H9 (cell line): ENCODE measurements around the gene WBP2. TPM values are rescaled to one million over a fixed set of nuclear protein-coding genes. Genes with fewer than 3 reads are reported as not detected.

ENCODE experiments used
- DNase-seq: peaks from one replicate; pipeline ENCODE4 v3.0.0-alpha.2; 2017
- H2AFZ ChIP-seq: one replicate; pipeline ENCODE4 v1.6.1; 2013; ENCODE audit warnings: mild to moderate bottlenecking, low read length, control low read depth, moderate library complexity
- H2AK5ac ChIP-seq: 2 replicates; pipeline ENCODE4 v1.6.1; 2013; ENCODE audit warnings: low read length, control low read depth, mixed read lengths; ENCODE audit not compliant: insufficient read length
- H2BK120ac ChIP-seq: one replicate; pipeline ENCODE4 v1.6.1; 2013; ENCODE audit warnings: low read depth, mild to moderate bottlenecking, low read length, control low read depth, inconsistent platforms; ENCODE audit not compliant: poor library complexity, severe bottlenecking
- H2BK12ac ChIP-seq: 2 replicates; pipeline ENCODE4 v1.6.1; 2013; ENCODE audit warnings: low read length, control low read depth, mixed read lengths, low read depth; ENCODE audit not compliant: insufficient read length
- H2BK15ac ChIP-seq: 2 replicates; pipeline ENCODE4 v1.6.1; 2013; ENCODE audit warnings: low read depth, low read length, control low read depth
- H2BK20ac ChIP-seq: one replicate; pipeline ENCODE4 v1.6.1; 2013; ENCODE audit warnings: low read depth, mild to moderate bottlenecking, low read length, control low read depth, inconsistent platforms; ENCODE audit not compliant: poor library complexity, severe bottlenecking
- H2BK5ac ChIP-seq: 2 replicates; pipeline ENCODE4 v1.6.1; 2013; ENCODE audit warnings: low read length, control low read depth, mixed read lengths; ENCODE audit not compliant: insufficient read length
- H3K14ac ChIP-seq: 2 replicates; pipeline ENCODE4 v1.6.1; 2013; ENCODE audit warnings: low read length, control low read depth; ENCODE audit not compliant: insufficient read depth
- H3K18ac ChIP-seq: 2 replicates; pipeline ENCODE4 v1.6.1; 2013; ENCODE audit warnings: low read depth, mild to moderate bottlenecking, mixed read lengths, low read length, control low read depth; ENCODE audit not compliant: insufficient read length
- H3K23ac ChIP-seq: 2 replicates; pipeline ENCODE4 v1.6.1; 2013; ENCODE audit warnings: low read length, control low read depth, mixed read lengths, low read depth; ENCODE audit not compliant: insufficient read length
- H3K23me2 ChIP-seq: 2 replicates; pipeline ENCODE4 v1.6.1; 2013; ENCODE audit warnings: low read depth, mild to moderate bottlenecking, mixed read lengths, low read length, control low read depth; ENCODE audit not compliant: insufficient read length, poor library complexity, severe bottlenecking
- H3K27ac ChIP-seq: 2 replicates; pipeline ENCODE4 v1.5.1; 2013; ENCODE audit warnings: low read length, control low read depth, mixed read lengths, low read depth; ENCODE audit not compliant: insufficient read length
- H3K27me3 ChIP-seq: 2 replicates; pipeline ENCODE4 v1.6.1; 2013; ENCODE audit warnings: low read length, control low read depth, inconsistent platforms; ENCODE audit not compliant: insufficient read depth
- H3K4ac ChIP-seq: 2 replicates; pipeline ENCODE4 v1.6.1; 2013; ENCODE audit warnings: low read depth, mild to moderate bottlenecking, control low read depth, inconsistent platforms, low read length, moderate library complexity
- H3K4me1 ChIP-seq: 2 replicates; pipeline ENCODE4 v1.6.1; 2013; ENCODE audit warnings: low read length, control low read depth, inconsistent platforms; ENCODE audit not compliant: insufficient read depth
- H3K4me2 ChIP-seq: 2 replicates; pipeline ENCODE4 v1.6.1; 2013; ENCODE audit warnings: low read length, control low read depth, mixed read lengths; ENCODE audit not compliant: insufficient read length, insufficient read depth
- H3K56ac ChIP-seq: 2 replicates; pipeline ENCODE4 v1.6.1; 2013; ENCODE audit warnings: low read depth, mild to moderate bottlenecking, mixed read lengths, low read length, control low read depth; ENCODE audit not compliant: insufficient read length
- H3K79me1 ChIP-seq: 2 replicates; pipeline ENCODE4 v1.6.1; 2013; ENCODE audit warnings: low read depth, mild to moderate bottlenecking, moderate library complexity, low read length, control low read depth, inconsistent platforms; ENCODE audit not compliant: insufficient read depth, poor library complexity, severe bottlenecking
- H3K79me2 ChIP-seq: 2 replicates; pipeline ENCODE4 v1.6.1; 2013; ENCODE audit warnings: low read length, control low read depth, inconsistent platforms; ENCODE audit not compliant: insufficient read depth
- H3K9ac ChIP-seq: 2 replicates; pipeline ENCODE4 v1.6.1; 2013; ENCODE audit warnings: low read length, control low read depth, mixed read lengths; ENCODE audit not compliant: insufficient read length; ENCODE audit errors: extremely low read depth
- H3K9me3 ChIP-seq: one replicate; pipeline ENCODE4 v1.6.1; 2013; ENCODE audit warnings: low read depth, low read length, inconsistent platforms; ENCODE audit not compliant: control insufficient read depth
- H3T11ph ChIP-seq: one replicate; pipeline ENCODE4 v1.6.1; 2013; ENCODE audit warnings: mild to moderate bottlenecking, low read length, control low read depth, inconsistent platforms
- H4K20me1 ChIP-seq: one replicate; pipeline ENCODE4 v1.6.1; 2013; ENCODE audit not compliant: control insufficient read depth, insufficient read length, insufficient read depth
- H4K5ac ChIP-seq: 2 replicates; pipeline ENCODE4 v1.6.1; 2013; ENCODE audit warnings: low read depth, mild to moderate bottlenecking, mixed read lengths, low read length, control low read depth; ENCODE audit not compliant: insufficient read length
- H4K8ac ChIP-seq: replicated peaks from 2 replicates; pipeline ENCODE4 v1.6.1; 2013; ENCODE audit warnings: low read length, control low read depth, mixed read lengths, low read depth; ENCODE audit not compliant: insufficient read length
- H4K91ac ChIP-seq: 2 replicates; pipeline ENCODE4 v1.6.1; 2013; ENCODE audit warnings: low read depth, mild to moderate bottlenecking, moderate library complexity, mixed read lengths, low read length, control low read depth; ENCODE audit not compliant: insufficient read length
- H3K27ac Mint-ChIP-seq, 3 experiments: 2 replicates in 2 of 3; 3 replicates in 1 of 3; pipeline ENCODE4 v1.8.0; 2020 to 2021; ENCODE audit warnings: mixed read lengths in 3 of 3, mild to moderate bottlenecking in 1 of 3, moderate library complexity in 1 of 3
- H3K27me3 Mint-ChIP-seq: 2 replicates; pipeline ENCODE4 v1.8.0; 2021; ENCODE audit warnings: low read depth, mild to moderate bottlenecking, moderate library complexity, mixed read lengths
- H3K36me3 Mint-ChIP-seq, 3 experiments: 2 replicates in 2 of 3; 3 replicates in 1 of 3; pipeline ENCODE4 v1.8.0; 2020 to 2021; ENCODE audit warnings: low read depth in 3 of 3, mixed read lengths in 3 of 3; ENCODE audit not compliant: insufficient read depth in 1 of 3
- H3K4me1 Mint-ChIP-seq, 2 experiments: 2 replicates each; pipeline ENCODE4 v1.8.0; 2020; ENCODE audit warnings: mixed read lengths in 2 of 2
- H3K4me3 Mint-ChIP-seq, 2 experiments: 2 replicates in 1 of 2; 3 replicates in 1 of 2; pipeline ENCODE4 v1.8.0; 2020 to 2021; ENCODE audit warnings: mild to moderate bottlenecking in 2 of 2, mixed read lengths in 2 of 2, moderate library complexity in 1 of 2
- H3K9me3 Mint-ChIP-seq, 2 experiments: 2 replicates in 1 of 2; 3 replicates in 1 of 2; pipeline ENCODE4 v1.8.0; 2020; ENCODE audit warnings: mild to moderate bottlenecking in 2 of 2, mixed read lengths in 2 of 2, moderate library complexity in 1 of 2
- CTCF ChIP-seq: fragments of 200-600 bp; sonication (generic); conservative IDR thresholded peaks from 3 replicates; pipeline ENCODE4 v1.8.0; 2021; ENCODE audit warnings: antibody characterized with exemption, mild to moderate bottlenecking
- WGBS: extraction: QIAGEN DNeasy Blood & Tissue Kit; methylation state at CpG from one replicate; pipeline ENCODE4 v1.1.7; 2013; ENCODE audit warnings: missing lambda C conversion rate, low lambda C conversion rate, mixed read lengths; ENCODE audit not compliant: insufficient read length; ENCODE audit errors: extremely low coverage; 5-methylcytosine and 5-hydroxymethylcytosine counted together
- total RNA-seq: library from RNA; stranded (reverse); gene quantifications from 2 replicates; pipeline ENCODE4 v1.2.1, GENCODE V29; 2021

The WBP2 gene
- total RNA-seq, 1 experiment from 2014 or later, result 63.2 TPM

- Histone ChIP-seq H3K27me3 (no peaks in the 10 kb centered on the region), H2AFZ (no peak overlapping the region), H2BK15ac (no peak overlapping the region), H2AK5ac (no peak overlapping the region), H3K27ac (no peak overlapping the region), H3K79me2 (no peaks in the 10 kb centered on the region), H3K9me3 (no peaks in the 10 kb centered on the region), H2BK5ac (no peak overlapping the region), H4K5ac (no peak overlapping the region), H4K91ac (no peak overlapping the region), H3K4ac (no peak overlapping the region), H3K56ac (no peak overlapping the region), H2BK12ac (no peak overlapping the region), H3K4me1 (no peaks in the 10 kb centered on the region), H3K9ac (no peak overlapping the region), H3K18ac (no peak overlapping the region), H3K23me2 (no peaks in the 10 kb centered on the region), H2BK20ac (no peak overlapping the region), H3K79me1 (no peaks in the 10 kb centered on the region), H2BK120ac (no peak overlapping the region), H3K23ac (no peak overlapping the region), H4K20me1 (no peaks in the 10 kb centered on the region), H4K8ac (no peak overlapping the region), H3K4me2 (no peak overlapping the region), H3K14ac (no peak overlapping the region), H3T11ph (no peak overlapping the region)
- Mint-ChIP-seq H3K4me3 (no peak overlapping the region), H3K27ac (no peak overlapping the region), H3K27me3 (no peaks in the 10 kb centered on the region), H3K36me3 (peaks cover 20 to 72% (median 71%) of the 10 kb centered on the region in 3 experiments), H3K9me3 (no peaks in the 10 kb centered on the region; a peak in 1 of 5 replicates), H3K4me1 (no peaks in the 10 kb centered on the region)
- WGBS, result no CpG with 5 or more reads among the region's 21 CpGs
- no peak for TF ChIP-seq CTCF
- DNase-seq, result no peak
Measured at GRCh38 chr17:75820094-75821080, 34.7 kb downstream of the WBP2 start.
